OCI-LY1 (cell line): ENCODE measurements around the gene WDR83.

Experiments
- EZH2 ChIP-seq: fragments of 200-600 bp; sonication (generic), shearing (Covaris generic); IDR thresholded peaks from 2 replicates; pipeline ENCODE4 v1.8.0; 2017; ENCODE audit warnings: borderline replicate concordance, mixed run types, mild to moderate bottlenecking, antibody characterized with exemption, low read length, moderate library complexity, mixed read lengths
- TF ChIP-seq, protein P1 (sequence below): fragments of 200-600 bp; sonication (generic), shearing (Covaris generic); IDR thresholded peaks from 2 replicates; pipeline ENCODE4 v1.5.1; 2017; ENCODE audit warnings: mild to moderate bottlenecking, antibody characterized with exemption, low read length, moderate library complexity, mixed read lengths

DNA sequence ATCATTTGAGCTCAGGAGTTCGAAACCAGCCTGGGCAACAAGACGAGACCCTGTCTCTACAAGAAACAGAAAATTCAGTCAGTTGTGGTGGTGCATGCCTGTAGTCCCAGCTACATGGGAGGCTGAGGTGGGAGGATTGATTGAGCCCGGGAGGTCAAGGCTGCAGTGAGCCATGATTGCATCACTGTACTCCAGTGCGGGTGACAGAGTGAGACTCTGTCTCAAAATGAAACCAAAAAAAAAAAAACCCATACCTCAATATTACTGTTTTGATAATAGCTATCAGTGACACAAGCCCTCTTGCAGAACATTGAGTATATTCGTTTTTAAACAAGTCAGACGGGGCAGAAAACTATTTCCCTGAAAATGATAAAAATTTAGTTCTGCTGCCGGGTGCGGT is 39.6 kb upstream of the WDR83 start:
- TF ChIP-seq, protein P1, sequence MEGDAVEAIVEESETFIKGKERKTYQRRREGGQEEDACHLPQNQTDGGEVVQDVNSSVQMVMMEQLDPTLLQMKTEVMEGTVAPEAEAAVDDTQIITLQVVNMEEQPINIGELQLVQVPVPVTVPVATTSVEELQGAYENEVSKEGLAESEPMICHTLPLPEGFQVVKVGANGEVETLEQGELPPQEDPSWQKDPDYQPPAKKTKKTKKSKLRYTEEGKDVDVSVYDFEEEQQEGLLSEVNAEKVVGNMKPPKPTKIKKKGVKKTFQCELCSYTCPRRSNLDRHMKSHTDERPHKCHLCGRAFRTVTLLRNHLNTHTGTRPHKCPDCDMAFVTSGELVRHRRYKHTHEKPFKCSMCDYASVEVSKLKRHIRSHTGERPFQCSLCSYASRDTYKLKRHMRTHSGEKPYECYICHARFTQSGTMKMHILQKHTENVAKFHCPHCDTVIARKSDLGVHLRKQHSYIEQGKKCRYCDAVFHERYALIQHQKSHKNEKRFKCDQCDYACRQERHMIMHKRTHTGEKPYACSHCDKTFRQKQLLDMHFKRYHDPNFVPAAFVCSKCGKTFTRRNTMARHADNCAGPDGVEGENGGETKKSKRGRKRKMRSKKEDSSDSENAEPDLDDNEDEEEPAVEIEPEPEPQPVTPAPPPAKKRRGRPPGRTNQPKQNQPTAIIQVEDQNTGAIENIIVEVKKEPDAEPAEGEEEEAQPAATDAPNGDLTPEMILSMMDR: no peak
- no peak for TF ChIP-seq EZH2
